KMS-11 (cell line): Measurements from ENCODE around the gene GGCX.

Experiments
- H2AFZ ChIP-seq: fragments of 200-600 bp; sonication (generic); 2 replicates; pipeline ENCODE4 v1.6.1; 2016; ENCODE audit warnings: antibody characterized with exemption, mixed run types, low read depth
- H3K27ac ChIP-seq: fragments of 200-600 bp; sonication (generic); 2 replicates; pipeline ENCODE4 v1.6.1; 2016; ENCODE audit warnings: mild to moderate bottlenecking, mixed run types
- H3K27me3 ChIP-seq: fragments of 200-600 bp; sonication (generic); 2 replicates; pipeline ENCODE4 v1.6.1; 2017; ENCODE audit warnings: mild to moderate bottlenecking, low read depth, mixed run types, moderate library complexity; ENCODE audit not compliant: insufficient read depth
- H3K36me3 ChIP-seq: fragments of 200-600 bp; sonication (generic); 2 replicates; pipeline ENCODE4 v1.6.1; 2017; ENCODE audit warnings: mild to moderate bottlenecking, mixed run types; ENCODE audit not compliant: insufficient read depth
- H3K4me1 ChIP-seq: fragments of 200-600 bp; sonication (generic); 2 replicates; pipeline ENCODE4 v1.6.1; 2016; ENCODE audit warnings: mild to moderate bottlenecking, low read depth, mixed run types; ENCODE audit not compliant: poor library complexity, severe bottlenecking
- H3K4me2 ChIP-seq: fragments of 200-600 bp; sonication (generic); 2 replicates; pipeline ENCODE4 v1.7.0; 2016; ENCODE audit warnings: mild to moderate bottlenecking, mixed run types
- H3K4me3 ChIP-seq: fragments of 200-600 bp; sonication (generic); IDR thresholded peaks from 2 replicates; pipeline ENCODE4 v1.6.1; 2017; ENCODE audit warnings: low read depth, low read length, mixed read lengths; ENCODE audit not compliant: insufficient read depth
- H3K79me2 ChIP-seq: fragments of 200-600 bp; sonication (generic); 2 replicates; pipeline ENCODE4 v1.6.1; 2016; ENCODE audit warnings: low read depth, mixed run types; ENCODE audit not compliant: insufficient read depth
- H3K9ac ChIP-seq: fragments of 200-600 bp; sonication (generic); 2 replicates; pipeline ENCODE4 v1.6.1; 2016; ENCODE audit warnings: mild to moderate bottlenecking, mixed run types
- H4K20me1 ChIP-seq: fragments of 200-600 bp; sonication (generic); 2 replicates; pipeline ENCODE4 v1.6.1; 2016; ENCODE audit warnings: mild to moderate bottlenecking, mixed run types; ENCODE audit not compliant: insufficient read depth
- CTCF ChIP-seq: fragments of 200-600 bp; sonication (generic); conservative IDR thresholded peaks from 2 replicates; pipeline ENCODE4 v1.6.1; 2017; ENCODE audit warnings: low read depth, mild to moderate bottlenecking, antibody characterized with exemption, low read length, moderate library complexity, mixed read lengths

The GGCX gene

GRCh38 chr2:85597241-85597640 lies 35.9 kb upstream of the GGCX start:
- Histone ChIP-seq H4K20me1 (no peaks in the 10 kb centered on the region), H3K4me1 (peaks cover 26% of the 10 kb centered on the region), H3K79me2 (peaks cover 16% of the 10 kb centered on the region; the same call in 1 of the 2 replicates), H3K9ac (no peak overlapping the region), H2AFZ (no peak overlapping the region), H3K27ac (no peak overlapping the region), H3K27me3 (no peaks in the 10 kb centered on the region), H3K4me3 (no peak overlapping the region), H3K4me2 (no peak overlapping the region), H3K36me3 (no peaks in the 10 kb centered on the region)
- no peak for TF ChIP-seq CTCF

GRCh38 chr2:85596486-85597143 lies 35.3 kb upstream of the GGCX start:
- Histone ChIP-seq H3K9ac (peak overlapping the region; percentile 57; the same call in 1 of the 2 replicates), H3K36me3 (no peaks in the 10 kb centered on the region), H3K4me3 (peak overlapping the region; percentile 3), H4K20me1 (no peaks in the 10 kb centered on the region), H3K27me3 (no peaks in the 10 kb centered on the region), H3K27ac (no peak overlapping the region), H2AFZ (no peak overlapping the region), H3K79me2 (peaks cover 16% of the 10 kb centered on the region; the same call in 1 of the 2 replicates), H3K4me2 (peak overlapping the region; percentile 96), H3K4me1 (peaks cover 22% of the 10 kb centered on the region)
- TF ChIP-seq CTCF = no peak

GRCh38 chr2:85596026-85596333 lies 34.7 kb upstream of the GGCX start:
- TF ChIP-seq CTCF = no peak
- Histone ChIP-seq H3K9ac (peak overlapping the region; percentile 57), H2AFZ (peak overlapping the region; percentile 77), H3K79me2 (peaks cover 16% of the 10 kb centered on the region; the same call in 1 of the 2 replicates), H3K4me3 (peak overlapping the region; percentile 64), H3K27me3 (no peaks in the 10 kb centered on the region), H3K4me2 (peak overlapping the region; percentile 96), H3K4me1 (peaks cover 21% of the 10 kb centered on the region), H3K36me3 (no peaks in the 10 kb centered on the region), H3K27ac (no peak overlapping the region), H4K20me1 (no peaks in the 10 kb centered on the region)

GRCh38 chr2:85595301-85596025 lies 34.2 kb upstream of the GGCX start, which contains the start of gene RNF181:
Gene RNF181, plus strand, starts transcription at chr2:85595745. Its CDS starts 19 bp downstream, at chr2:85595764.
- Histone ChIP-seq H4K20me1 (no peaks in the 10 kb centered on the region), H3K4me2 (peak within 1 kb of the TSS; percentile 96), H3K36me3 (no peaks in the 10 kb centered on the region), H3K27ac (peak within 1 kb of the TSS; percentile 28; the same call in 1 of the 2 replicates), H3K27me3 (no peaks in the 10 kb centered on the region), H2AFZ (peak within 1 kb of the TSS; percentile 77), H3K9ac (peak within 1 kb of the TSS; percentile 57), H3K4me1 (peaks cover 21% of the 10 kb centered on the region), H3K4me3 (peak within 1 kb of the TSS; percentile 65), H3K79me2 (peaks cover 16% of the 10 kb centered on the region; the same call in 1 of the 2 replicates)
- TF ChIP-seq CTCF = no peak
